T-cell (primary cell): ENCODE results near the gene HCRTR2. TPM values are rescaled to one million over a fixed set of nuclear protein-coding genes. Genes with fewer than 3 reads are reported as not detected.

ENCODE experiments used
- ATAC-seq, 4 experiments: fragments of 200-7000 bp in 3 of 4; fragments of 150-1000 bp in 1 of 4; cut with Tn5 transposase; replicated peaks in 1 of 4; 1 replicate in 3 of 4; 2 replicates in 1 of 4; pipeline ENCODE4 v1.10.0; 2021; ENCODE audit warnings: moderate library complexity in 3 of 4, mild to moderate bottlenecking in 2 of 4, moderate number of reproducible peaks in 1 of 4
- CTCF ChIA-PET, 2 donors: fragments of 300-600 bp; sonication (Branson Sonifier 250); formaldehyde crosslinking; loops; one replicate each; lab custom pipeline; 2022; ENCODE audit warnings: antibody characterized with exemption in 2 of 2; lab: Charles Lee
- POLR2A ChIA-PET, 2 donors: fragments of 300-600 bp; sonication (Branson Sonifier 250); formaldehyde crosslinking; loops; one replicate each; lab custom pipeline; 2022; ENCODE audit warnings: antibody characterized with exemption in 2 of 2; lab: Charles Lee
- DNase-seq, 35 experiments: peaks; one replicate each; pipeline versions ENCODE4 v3.0.0 to v3.0.0-alpha.2; 2013 to 2023
- H3K27ac ChIP-seq: one replicate; pipeline ENCODE4 v1.5.1; 2013; ENCODE audit warnings: low read length
- H3K27me3 ChIP-seq, 2 experiments: replicated peaks in 1 of 2; 1 replicate in 1 of 2; 2 replicates in 1 of 2; pipeline versions ENCODE4 v1.6.1 to v1.7.0; 2013; ENCODE audit warnings: low read length in 1 of 2, mixed read lengths in 1 of 2; ENCODE audit not compliant: control insufficient read depth in 2 of 2, insufficient read depth in 2 of 2; ENCODE audit errors: extremely low read depth in 1 of 2
- H3K36me3 ChIP-seq, 2 donors: 1 replicate in 1 of 2; 2 replicates in 1 of 2; pipeline versions ENCODE4 v1.6.1 to v1.7.0; 2013; ENCODE audit warnings: low read length in 1 of 2; ENCODE audit not compliant: control insufficient read depth in 2 of 2, insufficient read depth in 1 of 2; ENCODE audit errors: extremely low read depth in 1 of 2
- H3K4me1 ChIP-seq, 2 experiments: 1 replicate in 1 of 2; 2 replicates in 1 of 2; pipeline versions ENCODE4 v1.6.1 to v1.7.0; 2013; ENCODE audit warnings: low read length in 2 of 2, mixed read lengths in 1 of 2; ENCODE audit not compliant: insufficient read depth in 2 of 2, control insufficient read depth in 1 of 2; ENCODE audit errors: extremely low read depth in 1 of 2
- H3K4me3 ChIP-seq, 2 donors: 1 replicate in 1 of 2; 2 replicates in 1 of 2; pipeline versions ENCODE4 v1.5.1 to v1.7.0; 2013; ENCODE audit warnings: mild to moderate bottlenecking in 2 of 2, low read length in 1 of 2, moderate library complexity in 1 of 2; ENCODE audit not compliant: control insufficient read depth in 1 of 2; ENCODE audit errors: extremely low read depth in 1 of 2
- H3K9me3 ChIP-seq: 2 replicates; pipeline ENCODE4 v1.7.0; 2013
- H3K27ac Mint-ChIP-seq, 2 donors: one replicate each; pipeline ENCODE4 v1.8.0; 2020 to 2021; ENCODE audit warnings: mild to moderate bottlenecking in 2 of 2, mixed read lengths in 2 of 2
- H3K27me3 Mint-ChIP-seq, 2 donors: one replicate each; pipeline ENCODE4 v1.8.0; 2021 to 2022; ENCODE audit warnings: mixed read lengths in 2 of 2
- H3K36me3 Mint-ChIP-seq: one replicate; pipeline ENCODE4 v1.8.0; 2021; ENCODE audit warnings: mixed read lengths
- H3K4me1 Mint-ChIP-seq, 3 donors: one replicate each; pipeline ENCODE4 v1.8.0; 2020 to 2022; ENCODE audit warnings: mixed read lengths in 3 of 3, mild to moderate bottlenecking in 1 of 3
- H3K4me3 Mint-ChIP-seq, 3 donors: one replicate each; pipeline ENCODE4 v1.8.0; 2020 to 2022; ENCODE audit warnings: mild to moderate bottlenecking in 3 of 3, mixed read lengths in 3 of 3, moderate library complexity in 3 of 3
- H3K9me3 Mint-ChIP-seq, 3 donors: one replicate each; pipeline ENCODE4 v1.8.0; 2020 to 2022; ENCODE audit warnings: mixed read lengths in 3 of 3
- WGBS: methylation state at CpG from one replicate; pipeline ENCODE4 v1.1.5; 2013; ENCODE audit warnings: missing lambda C conversion rate; ENCODE audit not compliant: insufficient coverage; 5-methylcytosine and 5-hydroxymethylcytosine counted together
- total RNA-seq, 35 experiments: library from RNA in 6 of 35; stranded (reverse) in 6 of 35; fragments of 120-200 nt in 1 of 35; gene quantifications; one replicate each; pipeline versions ENCODE4 v1.2.1 to v1.2.4 and lab custom pipeline; 2013 to 2026

Gene HCRTR2
- total RNA-seq, 5 donors from 2014 or later (not counting 1 experiment from before 2014, with no cell fraction given), result not detected

DNA sequence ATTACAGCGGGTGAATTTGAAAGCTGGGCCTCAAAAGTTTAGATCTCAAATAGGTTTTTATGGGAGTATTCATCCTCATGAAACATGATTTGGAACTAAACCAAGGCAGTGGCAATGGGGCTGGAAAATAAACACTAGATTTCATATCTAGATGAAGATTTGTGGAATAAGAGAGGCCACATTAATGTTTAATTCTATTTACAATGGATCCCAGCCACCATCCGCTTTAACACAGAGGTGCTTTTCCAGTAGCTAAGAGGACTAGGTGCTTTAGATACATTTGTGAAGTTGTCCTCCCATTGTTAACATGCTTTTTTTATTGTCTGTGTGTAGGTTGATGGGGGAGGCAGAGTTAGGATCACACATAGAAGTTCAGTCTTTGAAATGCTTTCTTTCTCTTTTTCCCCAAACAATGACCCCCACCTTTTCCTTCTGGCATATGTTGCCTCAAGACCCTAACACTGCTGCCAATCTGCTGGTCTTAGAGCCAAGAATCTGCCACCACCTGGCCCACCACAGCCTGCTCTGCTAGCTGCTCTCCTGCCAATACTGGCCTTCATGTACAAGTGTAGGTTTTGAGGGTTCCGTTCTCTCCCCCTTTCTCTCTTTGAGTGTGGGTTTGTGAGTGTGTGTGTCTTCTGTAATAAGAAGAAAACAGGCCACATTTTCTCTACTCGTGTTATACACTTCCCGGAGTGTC is 125.1 kb downstream of the HCRTR2 start:
- Mint-ChIP-seq H3K4me3 (no peak overlapping the region), H3K4me1 (no peaks in the 10 kb centered on the region), H3K27me3 (no peaks in the 10 kb centered on the region), H3K9me3 (peaks cover 8 to 19% (median 8%) of the 10 kb centered on the region in 3 donors), H3K27ac (no peak overlapping the region), H3K36me3 (no peaks in the 10 kb centered on the region)
- ChIA-PET POLR2A (no interaction called here), CTCF (no interaction called here)
- Histone ChIP-seq H3K4me1 (no peaks in the 10 kb centered on the region), H3K4me3 (no peak overlapping the region), H3K9me3 (no peaks in the 10 kb centered on the region), H3K27me3 (no peaks in the 10 kb centered on the region), H3K36me3 (no peaks in the 10 kb centered on the region), H3K27ac (no peak overlapping the region)
- ATAC-seq, result no peak
- 100% methylated on average over 1 of the region's 5 CpGs for WGBS
- no peak for DNase-seq

DNA sequence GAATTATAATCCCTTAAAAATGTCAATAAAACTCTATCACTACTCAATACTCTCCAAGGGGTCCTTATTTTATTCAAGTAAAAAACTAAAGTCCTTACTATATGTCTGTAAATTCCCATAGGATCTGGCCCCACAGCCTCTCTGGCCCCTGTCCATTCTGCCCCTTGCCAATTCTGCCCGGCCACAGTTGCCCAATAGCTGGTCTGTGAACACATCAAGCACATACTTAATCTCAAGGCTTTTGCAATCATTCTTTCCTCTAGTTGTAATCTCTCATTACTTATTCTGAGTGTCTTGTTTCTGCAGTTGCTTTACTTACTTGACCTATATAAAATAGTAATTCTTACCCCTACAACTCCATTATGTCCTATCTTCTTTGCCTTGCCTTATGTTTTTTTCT is 130.4 kb downstream of the HCRTR2 start:
- H3K4me3 Mint-ChIP-seq, result no peak overlapping the region

DNA sequence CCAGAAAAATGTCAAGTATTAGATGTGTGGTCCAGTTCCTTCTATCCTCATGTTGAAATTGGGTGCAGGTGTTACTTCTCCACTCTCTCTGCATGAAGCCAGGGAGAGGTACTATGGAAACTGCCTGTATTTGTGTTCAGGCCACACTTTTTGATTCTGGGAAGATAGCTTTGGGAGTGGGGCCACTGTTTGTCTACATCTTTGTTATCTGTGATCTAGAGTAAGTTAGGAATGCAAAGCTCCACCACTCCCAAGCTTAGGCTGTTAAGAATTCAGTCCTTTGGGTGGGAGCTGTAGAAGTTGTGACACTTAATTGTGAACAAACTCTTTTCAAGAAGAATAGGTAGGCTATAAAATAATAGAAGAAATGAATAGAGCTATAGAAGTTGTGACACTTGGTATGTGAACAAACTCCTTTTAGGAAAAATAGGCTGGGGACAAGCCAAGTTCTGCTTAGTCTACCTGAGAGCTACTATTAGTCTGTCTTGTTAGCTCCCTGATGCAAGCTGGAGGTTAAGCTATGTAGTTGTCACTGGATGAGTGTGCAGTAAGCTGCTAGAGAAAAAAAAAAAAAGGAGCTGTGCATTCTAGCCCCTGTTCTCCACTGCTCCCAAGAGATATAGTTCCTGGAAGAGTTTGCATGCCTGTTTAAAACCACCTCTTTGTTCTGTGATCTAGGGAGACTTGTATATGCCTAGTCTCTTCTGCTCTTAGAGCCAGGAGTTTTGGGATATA is 145.8 kb downstream of the HCRTR2 start:
- Mint-ChIP-seq H3K27ac (no peak overlapping the region), H3K9me3 (peaks cover 11 to 40% (median 19%) of the 10 kb centered on the region in 3 donors), H3K4me1 (no peaks in the 10 kb centered on the region), H3K4me3 (no peak overlapping the region), H3K36me3 (no peaks in the 10 kb centered on the region), H3K27me3 (no peaks in the 10 kb centered on the region)
- Histone ChIP-seq H3K36me3 (no peaks in the 10 kb centered on the region), H3K27ac (no peak overlapping the region), H3K9me3 (no peaks in the 10 kb centered on the region), H3K27me3 (no peaks in the 10 kb centered on the region), H3K4me3 (no peak overlapping the region), H3K4me1 (no peaks in the 10 kb centered on the region)
- POLR2A ChIA-PET, result no interaction called here
- CTCF ChIA-PET, result no interaction called here
- DNase-seq (no peak), ATAC-seq (no peak)

More for the DNA sequence above, 130.4 kb downstream of the HCRTR2 start:
- Mint-ChIP-seq H3K27me3 (no peaks in the 10 kb centered on the region), H3K4me1 (no peaks in the 10 kb centered on the region), H3K9me3 (peaks cover 18 to 22% (median 18%) of the 10 kb centered on the region in 3 donors), H3K36me3 (no peaks in the 10 kb centered on the region), H3K27ac (no peak overlapping the region)
- H3K9me3 ChIP-seq, result no peaks in the 10 kb centered on the region
- no peaks in the 10 kb centered on the region for H3K36me3 ChIP-seq
- WGBS, result 43% methylated on average over 1 of the region's 1 CpG
- no peak overlapping the region for H3K4me3 ChIP-seq
- H3K27ac ChIP-seq, result no peak overlapping the region
- ATAC-seq (no peak), DNase-seq (no peak)
- no peaks in the 10 kb centered on the region for H3K4me1 ChIP-seq
- ChIA-PET CTCF (no interaction called here), POLR2A (no interaction called here)
- H3K27me3 ChIP-seq, result no peaks in the 10 kb centered on the region

DNA sequence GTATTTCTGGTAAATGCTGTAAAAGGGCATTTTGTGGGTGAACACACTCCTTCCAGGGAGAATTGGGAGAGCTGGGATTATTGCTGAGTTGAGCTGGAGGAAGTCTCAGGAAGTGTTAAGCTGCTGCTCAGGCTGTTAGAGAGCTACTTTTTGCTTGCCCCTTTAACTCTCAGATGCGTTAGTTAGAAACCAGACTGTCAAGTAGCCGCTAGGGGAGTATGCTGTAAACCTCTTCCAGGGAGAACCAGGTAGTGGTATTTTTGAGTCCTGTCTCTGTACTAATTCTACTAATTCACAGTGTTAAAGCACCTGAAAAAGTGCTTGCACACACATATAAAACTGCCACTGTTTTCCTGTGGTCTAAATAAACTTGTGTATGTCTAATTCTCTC is 146.4 kb downstream of the HCRTR2 start:
- Histone ChIP-seq H3K27me3 (no peaks in the 10 kb centered on the region), H3K27ac (no peak overlapping the region), H3K4me3 (no peak overlapping the region), H3K4me1 (no peaks in the 10 kb centered on the region), H3K36me3 (no peaks in the 10 kb centered on the region), H3K9me3 (no peaks in the 10 kb centered on the region)
- Mint-ChIP-seq H3K9me3 (peaks cover 10 to 43% (median 19%) of the 10 kb centered on the region in 3 donors), H3K27ac (no peak overlapping the region), H3K4me3 (no peak overlapping the region), H3K27me3 (no peaks in the 10 kb centered on the region), H3K36me3 (no peaks in the 10 kb centered on the region), H3K4me1 (no peaks in the 10 kb centered on the region)
- WGBS, result no CpG with 5 or more reads among the region's 2 CpGs
- ATAC-seq (no peak), DNase-seq (no peak)
- ChIA-PET POLR2A (no interaction called here), CTCF (no interaction called here)

DNA sequence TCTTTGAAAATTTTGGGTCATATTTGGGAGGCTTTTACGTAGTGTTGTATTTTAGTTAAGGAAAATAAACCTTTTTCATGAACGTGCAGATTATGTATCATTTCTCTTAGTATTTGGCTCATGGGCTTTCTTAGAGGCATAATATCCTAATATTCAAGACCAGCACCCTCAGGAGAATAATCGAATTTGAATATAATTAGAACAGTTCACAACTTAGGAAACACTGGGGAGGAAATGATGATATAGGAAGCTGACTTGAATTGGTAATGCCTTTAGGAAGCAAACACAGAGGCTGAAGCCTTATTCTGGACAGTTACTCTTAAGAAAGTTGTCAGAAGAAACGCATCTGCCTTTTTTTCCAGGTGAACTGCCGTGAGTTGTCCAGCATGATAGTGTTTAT is 152.9 kb downstream of the HCRTR2 start, which contains the start of gene GFRAL:
TSS of gene GFRAL (plus strand) at position 301 of the 400 bp plus-strand sequence. CDS start at position 387, 86 bp downstream.
- H3K4me3 ChIP-seq, result no peak within 1 kb of the TSS

More for the DNA sequence above, 152.9 kb downstream of the HCRTR2 start, which contains the start of gene GFRAL:
- Mint-ChIP-seq H3K27ac (no peak within 1 kb of the TSS), H3K36me3 (no peaks in the 10 kb centered on the region), H3K4me1 (no peaks in the 10 kb centered on the region), H3K27me3 (no peaks in the 10 kb centered on the region), H3K9me3 (peaks cover 0 to 26% (median 7%) of the 10 kb centered on the region in 3 donors), H3K4me3 (no peak within 1 kb of the TSS)
- H3K27ac ChIP-seq, result no peak within 1 kb of the TSS
- no peaks in the 10 kb centered on the region for H3K27me3 ChIP-seq
- CTCF ChIA-PET, result no interaction called here
- no peaks in the 10 kb centered on the region for H3K9me3 ChIP-seq
- H3K36me3 ChIP-seq, result no peaks in the 10 kb centered on the region
- POLR2A ChIA-PET, result no interaction called here
- no peaks in the 10 kb centered on the region for H3K4me1 ChIP-seq
- ATAC-seq, result no peak
- WGBS, result no CpG with 5 or more reads among the region's 5 CpGs
- no peak for DNase-seq
